Hepatocyte (in vitro differentiated cells): ENCODE data around the gene CNTNAP2. TPM values are rescaled to one million over a fixed set of nuclear protein-coding genes. Genes with fewer than 3 reads are reported as not detected.

Experiments
- DNase-seq: peaks from one replicate; pipeline ENCODE4 v3.0.0-alpha.2; 2016; ENCODE audit warnings: low spot score
- H2AFZ ChIP-seq: fragments of 200-600 bp; sonication (generic); 2 replicates; pipeline ENCODE4 v1.6.0; 2016; ENCODE audit warnings: antibody characterized with exemption, mild to moderate bottlenecking
- H3K27ac ChIP-seq: fragments of 200-600 bp; sonication (generic); 2 replicates; pipeline ENCODE4 v1.5.1; 2016; ENCODE audit warnings: mild to moderate bottlenecking
- H3K27me3 ChIP-seq: fragments of 200-600 bp; sonication (generic); 2 replicates; pipeline ENCODE4 v1.6.1; 2016
- H3K36me3 ChIP-seq: fragments of 200-600 bp; sonication (generic); replicated peaks from 2 replicates; pipeline ENCODE4 v1.5.1; 2016; ENCODE audit warnings: low read depth; ENCODE audit not compliant: insufficient read depth
- H3K4me1 ChIP-seq: fragments of 200-600 bp; sonication (generic); 2 replicates; pipeline ENCODE4 v1.5.1; 2016; ENCODE audit warnings: mild to moderate bottlenecking, moderate library complexity; ENCODE audit not compliant: insufficient read depth
- H3K4me2 ChIP-seq: fragments of 200-600 bp; sonication (generic); 2 replicates; pipeline ENCODE4 v1.6.0; 2016
- H3K4me3 ChIP-seq: fragments of 200-600 bp; sonication (generic); 2 replicates; pipeline ENCODE4 v1.5.1; 2016; ENCODE audit warnings: mild to moderate bottlenecking
- H3K79me2 ChIP-seq: fragments of 200-600 bp; sonication (generic); 2 replicates; pipeline ENCODE4 v1.6.0; 2017; ENCODE audit warnings: mild to moderate bottlenecking
- H3K9me2 ChIP-seq: fragments of 200-600 bp; sonication (generic); replicated peaks from 2 replicates; pipeline ENCODE4 v1.6.0; 2017; ENCODE audit warnings: mild to moderate bottlenecking; ENCODE audit not compliant: insufficient read depth
- H3K9me3 ChIP-seq: fragments of 200-600 bp; sonication (generic); 2 replicates; pipeline ENCODE4 v1.5.1; 2016; ENCODE audit warnings: low read depth, mild to moderate bottlenecking
- H4K20me1 ChIP-seq: fragments of 200-600 bp; sonication (generic); 2 replicates; pipeline ENCODE4 v1.6.0; 2016; ENCODE audit warnings: mild to moderate bottlenecking; ENCODE audit not compliant: insufficient read depth, poor library complexity, severe bottlenecking
- EZH2 ChIP-seq: fragments of 200-600 bp; sonication (generic); IDR thresholded peaks from 2 replicates; pipeline ENCODE4 v1.6.1; 2016; ENCODE audit warnings: antibody characterized with exemption, mild to moderate bottlenecking, borderline replicate concordance
- EZH2phosphoT487 ChIP-seq: fragments of 200-600 bp; sonication (generic); IDR thresholded peaks from one replicate; pipeline ENCODE4 v1.6.1; 2018; ENCODE audit warnings: antibody characterized with exemption, mild to moderate bottlenecking, low read depth, moderate library complexity; ENCODE audit not compliant: unreplicated experiment, severe bottlenecking
- WGBS: methylation state at CpG from one replicate; pipeline ENCODE4 v1.1.6; 2016; ENCODE audit warnings: low lambda C conversion rate; ENCODE audit errors: missing lambda C conversion rate; 5-methylcytosine and 5-hydroxymethylcytosine counted together
- polyA plus RNA-seq: library from polyadenylated mRNA; unstranded; fragments of >200 nt; fragmentation: Nextera tagmentation; extraction: Ambion mirVana; gene quantifications from 2 replicates; pipeline ENCODE4 v1.2.1, GENCODE V29; 2016
- total RNA-seq: library from RNA; depleted of rRNA; stranded (reverse); fragments of >200 nt; gene quantifications from 2 replicates; pipeline ENCODE4 v1.2.3, GENCODE V29; 2014
- TF ChIP-seq, protein P1 (sequence below): fragments of 200-600 bp; sonication (generic); IDR thresholded peaks from 2 replicates; pipeline ENCODE4 v1.5.1; 2016; ENCODE audit warnings: antibody characterized with exemption, mild to moderate bottlenecking; ENCODE audit not compliant: poor library complexity

The CNTNAP2 gene
- total and polyA plus RNA-seq, 2 experiments from 2014 or later: 7.5 to 14.7 TPM

- TF ChIP-seq, protein P1, sequence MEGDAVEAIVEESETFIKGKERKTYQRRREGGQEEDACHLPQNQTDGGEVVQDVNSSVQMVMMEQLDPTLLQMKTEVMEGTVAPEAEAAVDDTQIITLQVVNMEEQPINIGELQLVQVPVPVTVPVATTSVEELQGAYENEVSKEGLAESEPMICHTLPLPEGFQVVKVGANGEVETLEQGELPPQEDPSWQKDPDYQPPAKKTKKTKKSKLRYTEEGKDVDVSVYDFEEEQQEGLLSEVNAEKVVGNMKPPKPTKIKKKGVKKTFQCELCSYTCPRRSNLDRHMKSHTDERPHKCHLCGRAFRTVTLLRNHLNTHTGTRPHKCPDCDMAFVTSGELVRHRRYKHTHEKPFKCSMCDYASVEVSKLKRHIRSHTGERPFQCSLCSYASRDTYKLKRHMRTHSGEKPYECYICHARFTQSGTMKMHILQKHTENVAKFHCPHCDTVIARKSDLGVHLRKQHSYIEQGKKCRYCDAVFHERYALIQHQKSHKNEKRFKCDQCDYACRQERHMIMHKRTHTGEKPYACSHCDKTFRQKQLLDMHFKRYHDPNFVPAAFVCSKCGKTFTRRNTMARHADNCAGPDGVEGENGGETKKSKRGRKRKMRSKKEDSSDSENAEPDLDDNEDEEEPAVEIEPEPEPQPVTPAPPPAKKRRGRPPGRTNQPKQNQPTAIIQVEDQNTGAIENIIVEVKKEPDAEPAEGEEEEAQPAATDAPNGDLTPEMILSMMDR: no peak
- TF ChIP-seq EZH2phosphoT487 (no peak), EZH2 (no peak)
- no peak overlapping the region for H3K4me3 ChIP-seq
Measured at GRCh38 chr7:146355216-146355615, 238.6 kb downstream of the CNTNAP2 start.

DNA sequence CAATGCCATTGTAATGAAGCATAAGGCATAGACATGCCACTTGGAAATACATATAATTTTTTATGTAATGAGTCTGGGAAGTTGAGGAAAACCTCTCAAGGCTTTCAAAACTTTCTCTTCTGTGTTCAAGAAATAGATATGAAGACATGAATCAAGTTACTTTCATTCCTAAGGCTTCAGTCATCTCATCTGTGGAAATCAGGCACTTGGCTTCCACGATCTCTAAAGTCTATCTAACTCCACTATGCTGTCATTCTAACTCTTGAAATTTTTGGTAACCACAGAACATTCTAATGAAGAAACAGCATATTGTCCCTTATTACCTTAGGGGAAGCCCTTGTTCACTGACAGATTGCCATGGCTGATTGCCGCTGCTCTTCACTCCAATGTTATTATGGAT is 242.6 kb downstream of the CNTNAP2 start:
- H3K9me2 ChIP-seq: no peaks in the 10 kb centered on the region
- H2AFZ ChIP-seq: no peak overlapping the region
- DNase-seq: no peak
- no peaks in the 10 kb centered on the region for H4K20me1 ChIP-seq
- no peak overlapping the region for H3K27ac ChIP-seq
- 88% methylated on average over 2 of the region's 2 CpGs for WGBS
- no peaks in the 10 kb centered on the region for H3K27me3 ChIP-seq
- H3K4me3 ChIP-seq: no peak overlapping the region
- H3K4me1 ChIP-seq: no peaks in the 10 kb centered on the region
- no peaks in the 10 kb centered on the region for H3K36me3 ChIP-seq
- no peaks in the 10 kb centered on the region for H3K9me3 ChIP-seq
- H3K4me2 ChIP-seq: no peak overlapping the region
- TF ChIP-seq EZH2phosphoT487 (no peak), EZH2 (no peak)
- TF ChIP-seq, protein P1: no peak
- H3K79me2 ChIP-seq: no peaks in the 10 kb centered on the region

More at GRCh38 chr7:146355216-146355615, 238.6 kb downstream of the CNTNAP2 start:
- no peaks in the 10 kb centered on the region for H3K79me2 ChIP-seq
- no peaks in the 10 kb centered on the region for H3K9me2 ChIP-seq
- H3K4me1 ChIP-seq: no peaks in the 10 kb centered on the region
- H3K9me3 ChIP-seq: no peaks in the 10 kb centered on the region
- H2AFZ ChIP-seq: no peak overlapping the region
- 92% methylated on average over 1 of the region's 1 CpG for WGBS
- no peak overlapping the region for H3K27ac ChIP-seq
- DNase-seq: no peak
- H3K36me3 ChIP-seq: no peaks in the 10 kb centered on the region
- H4K20me1 ChIP-seq: no peaks in the 10 kb centered on the region
- H3K4me2 ChIP-seq: no peak overlapping the region
- H3K27me3 ChIP-seq: no peaks in the 10 kb centered on the region

DNA sequence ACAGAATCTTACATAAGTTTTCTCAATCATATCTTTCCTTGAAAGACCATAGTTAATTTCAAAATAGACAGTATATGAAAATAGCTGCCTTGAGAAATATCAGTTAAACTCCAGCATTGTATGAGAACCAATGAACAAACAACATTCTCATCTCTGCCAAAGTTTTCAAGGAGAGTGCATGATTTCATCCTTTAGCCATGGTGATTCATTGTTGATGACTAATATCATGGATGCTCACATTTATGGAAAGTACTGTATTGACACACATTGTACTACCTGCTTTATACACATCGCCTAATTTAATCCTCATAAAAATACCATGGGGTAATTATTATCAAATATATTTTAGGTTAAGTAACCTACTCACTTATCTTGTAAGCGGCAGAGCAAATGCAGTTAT is 250.3 kb downstream of the CNTNAP2 start:
- TF ChIP-seq EZH2: no peak
- TF ChIP-seq, protein P1: no peak
- no peak for TF ChIP-seq EZH2phosphoT487
- whole genome bisulfite sequencing: 85% methylated on average over 2 of the region's 2 CpGs
- no peaks in the 10 kb centered on the region for H3K27me3 ChIP-seq
- H4K20me1 ChIP-seq: no peaks in the 10 kb centered on the region
- no peak overlapping the region for H3K4me2 ChIP-seq
- H3K27ac ChIP-seq: no peak overlapping the region
- H2AFZ ChIP-seq: no peak overlapping the region
- no peak for DNase-seq
- no peaks in the 10 kb centered on the region for H3K79me2 ChIP-seq
- no peaks in the 10 kb centered on the region for H3K4me1 ChIP-seq
- H3K9me3 ChIP-seq: no peaks in the 10 kb centered on the region
- no peak overlapping the region for H3K4me3 ChIP-seq
- H3K36me3 ChIP-seq: no peaks in the 10 kb centered on the region
- H3K9me2 ChIP-seq: no peaks in the 10 kb centered on the region

DNA sequence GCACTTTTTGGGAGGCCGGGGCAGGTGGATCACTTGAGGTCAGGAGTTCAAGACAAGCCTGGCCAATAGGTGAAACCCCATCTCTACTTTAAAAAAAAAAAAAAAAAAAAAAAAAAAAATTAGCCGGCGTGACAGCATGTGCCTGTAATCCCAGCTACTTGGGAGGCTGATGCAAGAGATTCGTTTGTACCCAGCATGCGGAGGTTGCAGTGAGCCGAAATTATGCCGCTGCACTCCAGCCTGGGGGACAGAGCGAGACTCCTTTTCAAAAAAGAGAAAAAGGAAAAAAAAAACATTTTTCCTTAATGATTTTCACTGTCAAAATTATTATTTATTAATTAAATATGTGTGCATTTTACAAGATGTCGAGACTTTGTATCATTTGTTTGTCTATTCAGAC is 253.6 kb downstream of the CNTNAP2 start:
- no peaks in the 10 kb centered on the region for H3K9me2 ChIP-seq
- H3K4me1 ChIP-seq: no peaks in the 10 kb centered on the region
- H4K20me1 ChIP-seq: no peaks in the 10 kb centered on the region
- no peak overlapping the region for H2AFZ ChIP-seq
- no peak overlapping the region for H3K4me3 ChIP-seq
- no peak for DNase-seq
- no peaks in the 10 kb centered on the region for H3K79me2 ChIP-seq
- TF ChIP-seq EZH2: no peak
- TF ChIP-seq, protein P1: no peak
- no peak for TF ChIP-seq EZH2phosphoT487
- H3K27ac ChIP-seq: no peak overlapping the region
- no peaks in the 10 kb centered on the region for H3K36me3 ChIP-seq
- H3K27me3 ChIP-seq: no peaks in the 10 kb centered on the region
- no peaks in the 10 kb centered on the region for H3K9me3 ChIP-seq
- H3K4me2 ChIP-seq: no peak overlapping the region
- WGBS: 90% methylated on average over 9 of the region's 9 CpGs
